WTC11 (cell line): Measurements from ENCODE around the gene INKA2. TPM values are rescaled to one million over a fixed set of nuclear protein-coding genes. Genes with fewer than 3 reads are reported as not detected.

Source experiments
- ATAC-seq: fragments of 200-7000 bp; cut with Tn5 transposase; 2 replicates; pipeline ENCODE4 v1.10.0; 2021; ENCODE audit warnings: mild to moderate bottlenecking, moderate library complexity
- CTCF ChIA-PET: fragments of 300-600 bp; sonication (Branson Sonifier 250); formaldehyde crosslinking; loops from one replicate; lab custom pipeline; 2021; ENCODE audit warnings: antibody characterized with exemption; lab: Charles Lee
- POLR2A ChIA-PET: fragments of 350-600 bp; sonication (Branson Sonifier 250); formaldehyde crosslinking; loops from one replicate; lab custom pipeline; 2021; ENCODE audit warnings: antibody characterized with exemption; lab: Charles Lee
- DNase-seq: peaks from one replicate; pipeline ENCODE4 v3.0.0; 2021; ENCODE audit warnings: low spot score
- H3K27ac Mint-ChIP-seq: 2 replicates; pipeline ENCODE4 v1.8.0; 2021; ENCODE audit warnings: mixed read lengths
- H3K27me3 Mint-ChIP-seq: 2 replicates; pipeline ENCODE4 v1.8.0; 2021; ENCODE audit warnings: low read depth, mild to moderate bottlenecking, moderate library complexity, mixed read lengths
- H3K36me3 Mint-ChIP-seq: 2 replicates; pipeline ENCODE4 v1.8.0; 2021; ENCODE audit warnings: mixed read lengths
- H3K4me1 Mint-ChIP-seq: 2 replicates; pipeline ENCODE4 v1.8.0; 2022; ENCODE audit warnings: mixed read lengths
- H3K4me3 Mint-ChIP-seq: 2 replicates; pipeline ENCODE4 v1.8.0; 2021; ENCODE audit warnings: mild to moderate bottlenecking, moderate library complexity, mixed read lengths
- H3K9me3 Mint-ChIP-seq: 2 replicates; pipeline ENCODE4 v1.8.0; 2021; ENCODE audit warnings: mixed read lengths
- AFF4 ChIP-seq: sonication (generic); formaldehyde crosslinking; IDR thresholded peaks from 2 replicates; pipeline ENCODE4 v1.8.1; 2023; ENCODE audit warnings: mild to moderate bottlenecking, missing genetic modification reagents, borderline replicate concordance
- CREB1 ChIP-seq: sonication (generic); formaldehyde crosslinking; IDR thresholded peaks from 2 replicates; pipeline ENCODE4 v1.8.0; 2023; ENCODE audit warnings: mild to moderate bottlenecking, missing genetic modification reagents
- ERG ChIP-seq: fragments of 250-450 bp; sonication (Bioruptor Pico); IDR thresholded peaks from 2 replicates; pipeline ENCODE4 v1.8.0; 2021; ENCODE audit warnings: mild to moderate bottlenecking
- FOXJ3 ChIP-seq: sonication (generic); formaldehyde crosslinking; IDR thresholded peaks from 2 replicates; pipeline ENCODE4 v1.9.0; 2021; ENCODE audit warnings: missing genetic modification reagents, mild to moderate bottlenecking, borderline replicate concordance
- FOXK1 ChIP-seq: sonication (generic); formaldehyde crosslinking; IDR thresholded peaks from 2 replicates; pipeline ENCODE4 v1.8.0; 2022; ENCODE audit warnings: mild to moderate bottlenecking, moderate library complexity, missing genetic modification reagents
- GABPB1 ChIP-seq: sonication (generic); formaldehyde crosslinking; IDR thresholded peaks from 2 replicates; pipeline ENCODE4 v1.8.1; 2023; ENCODE audit warnings: mild to moderate bottlenecking, missing genetic modification reagents
- IRF1 ChIP-seq: sonication (generic); formaldehyde crosslinking; IDR thresholded peaks from 2 replicates; pipeline ENCODE4 v1.8.0; 2023; ENCODE audit warnings: missing genetic modification reagents
- JAZF1 ChIP-seq: fragments of 250-450 bp; sonication (Bioruptor Pico); IDR thresholded peaks from 2 replicates; pipeline ENCODE4 v1.9.0; 2021; ENCODE audit warnings: moderate library complexity, mild to moderate bottlenecking, inconsistent platforms
- JUN ChIP-seq: sonication (generic); formaldehyde crosslinking; IDR thresholded peaks from 2 replicates; pipeline ENCODE4 v1.8.0; 2023; ENCODE audit warnings: mild to moderate bottlenecking, missing genetic modification reagents
- MAX ChIP-seq: sonication (generic); formaldehyde crosslinking; IDR thresholded peaks from 2 replicates; pipeline ENCODE4 v1.8.0; 2022; ENCODE audit warnings: mild to moderate bottlenecking, missing genetic modification reagents
- MYBL2 ChIP-seq: sonication (generic); formaldehyde crosslinking; IDR thresholded peaks from 2 replicates; pipeline ENCODE4 v1.8.1; 2023; ENCODE audit warnings: mild to moderate bottlenecking, moderate library complexity, missing genetic modification reagents
- NFYB ChIP-seq: sonication (generic); formaldehyde crosslinking; conservative IDR thresholded peaks from 2 replicates; pipeline ENCODE4 v1.8.0; 2022; ENCODE audit warnings: low read depth, missing genetic modification reagents
- NR3C1 ChIP-seq: sonication (generic); formaldehyde crosslinking; conservative IDR thresholded peaks from 2 replicates; pipeline ENCODE4 v1.8.1; 2023; ENCODE audit warnings: low read depth, mild to moderate bottlenecking, missing genetic modification reagents
- RELA ChIP-seq: sonication (generic); formaldehyde crosslinking; IDR thresholded peaks from 2 replicates; pipeline ENCODE4 v1.8.1; 2022; ENCODE audit warnings: missing genetic modification reagents, mild to moderate bottlenecking, borderline replicate concordance
- USF2 ChIP-seq: sonication (generic); formaldehyde crosslinking; IDR thresholded peaks from 2 replicates; pipeline ENCODE4 v1.8.1; 2023; ENCODE audit warnings: mild to moderate bottlenecking, missing genetic modification reagents, moderate library complexity
- ZBTB43 ChIP-seq: sonication (generic); formaldehyde crosslinking; IDR thresholded peaks from 2 replicates; pipeline ENCODE4 v1.8.1; 2023; ENCODE audit warnings: mild to moderate bottlenecking, missing genetic modification reagents
- ZMAT4 ChIP-seq: fragments of 250-450 bp; sonication (Bioruptor Pico); IDR thresholded peaks from 2 replicates; pipeline ENCODE4 v1.9.0; 2021; ENCODE audit warnings: mild to moderate bottlenecking
- ZNF121 ChIP-seq: sonication (generic); formaldehyde crosslinking; IDR thresholded peaks from 2 replicates; pipeline ENCODE4 v1.8.0; 2023; ENCODE audit warnings: missing genetic modification reagents
- ZNF423 ChIP-seq: fragments of 250-450 bp; sonication (Bioruptor Pico); IDR thresholded peaks from 2 replicates; pipeline ENCODE4 v2.1.2; 2022; ENCODE audit warnings: mild to moderate bottlenecking, moderate library complexity
- total RNA-seq: library from RNA; stranded (reverse); gene quantifications from 3 replicates; pipeline ENCODE4 v1.2.3, GENCODE V29; 2021

Gene INKA2
- total RNA-seq, 1 experiment from 2014 or later = 20.1 TPM

GRCh38 chr1:111768625-111769024 is 29.4 kb upstream of the INKA2 start:
- ATAC-seq (no peak), DNase-seq (no peak)
- Mint-ChIP-seq H3K9me3 (no peaks in the 10 kb centered on the region), H3K27ac (no peak overlapping the region), H3K4me3 (no peak overlapping the region), H3K36me3 (peaks cover 31% of the 10 kb centered on the region), H3K27me3 (no peaks in the 10 kb centered on the region; the same call in 1 of the 2 replicates), H3K4me1 (no peaks in the 10 kb centered on the region)
- ChIA-PET CTCF (interaction anchor here (0.7 to 4.7 kb wide), 9 partner anchors 19 to 287 kb away, joined by 3 to 55 read pairs (median 7); partner anchors contain the start of gene INKA2), POLR2A (no interaction called here)
- TF ChIP-seq MYBL2 (CRISPR knock-in tag) (no peak), CREB1 (CRISPR knock-in tag) (no peak), FOXK1 (CRISPR knock-in tag) (no peak), ZNF423 (CRISPR knock-in tag) (no peak), NFYB (CRISPR knock-in tag) (no peak), USF2 (no peak), ZMAT4 (CRISPR knock-in tag) (no peak), JUN (CRISPR knock-in tag) (no peak), ZBTB43 (CRISPR knock-in tag) (no peak), ERG (CRISPR knock-in tag) (no peak), JAZF1 (CRISPR knock-in tag) (no peak), FOXJ3 (CRISPR knock-in tag) (no peak), ZNF121 (no peak)

- Mint-ChIP-seq H3K4me1 (no peaks in the 10 kb centered on the region), H3K27ac (no peak overlapping the region), H3K9me3 (no peaks in the 10 kb centered on the region), H3K36me3 (peaks cover 36% of the 10 kb centered on the region), H3K27me3 (no peaks in the 10 kb centered on the region; the same call in 1 of the 2 replicates), H3K4me3 (no peak overlapping the region)
- ChIA-PET POLR2A (interaction anchor here (0.9 kb wide), 1 partner anchor 53 kb away, joined by 4 read pairs; no protein-coding TSS in a partner anchor), CTCF (interaction anchor here (0.9 to 4.7 kb wide), 6 partner anchors 9 to 286 kb away, joined by 3 to 55 read pairs (median 16); partner anchors contain the start of gene INKA2)
- ATAC-seq (no peak), DNase-seq (no peak)
- no peak for TF ChIP-seq IRF1 (CRISPR knock-in tag)
- TF ChIP-seq RELA (CRISPR knock-in tag) = no peak
- no peak for TF ChIP-seq MAX (CRISPR knock-in tag)
- TF ChIP-seq AFF4 (CRISPR knock-in tag) = no peak
- no peak for TF ChIP-seq GABPB1 (CRISPR knock-in tag)
- TF ChIP-seq ZNF423 (CRISPR knock-in tag) = no peak
- TF ChIP-seq NR3C1 (CRISPR knock-in tag) = no peak
Measured at GRCh38 chr1:111768023-111768422, 28.8 kb upstream of the INKA2 start.
